HG03108 (cell line): ENCODE measurements around the gene RBMS3.

Experiments used
- ATAC-seq: cut with Tn5 transposase; IDR thresholded peaks from one replicate; pipeline ENCODE4 v1.9.1; 2021; ENCODE audit warnings: moderate library complexity; ENCODE audit not compliant: unreplicated experiment

RBMS3 gene

GRCh38 chr3:29559741-29560465 is 279.0 kb downstream of the RBMS3 start:
- no peak for ATAC-seq

GRCh38 chr3:29561651-29562149 is 280.8 kb downstream of the RBMS3 start:
- no peak for ATAC-seq

DNA sequence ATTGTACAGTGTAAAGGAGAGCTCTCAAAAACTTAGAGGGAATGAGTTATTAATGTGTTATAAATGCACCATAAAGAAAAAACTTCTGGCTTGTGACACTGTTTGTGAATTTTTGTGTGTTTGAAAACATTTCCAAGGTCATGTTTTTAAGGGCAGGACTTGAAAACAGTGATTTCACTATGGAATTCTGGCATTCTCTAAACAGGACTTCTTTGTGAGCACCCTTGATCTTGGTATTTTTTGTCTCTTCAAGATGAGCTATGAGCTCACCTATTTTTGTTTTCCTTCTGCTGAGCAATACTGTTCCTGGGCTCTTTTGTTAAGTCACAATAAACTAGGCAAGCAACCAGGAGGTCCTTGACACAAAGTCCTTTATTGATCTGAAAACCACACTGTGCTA is 284.4 kb downstream of the RBMS3 start:
- ATAC-seq: no peak

GRCh38 chr3:29567501-29567900 is 286.6 kb downstream of the RBMS3 start:
- ATAC-seq: no peak

DNA sequence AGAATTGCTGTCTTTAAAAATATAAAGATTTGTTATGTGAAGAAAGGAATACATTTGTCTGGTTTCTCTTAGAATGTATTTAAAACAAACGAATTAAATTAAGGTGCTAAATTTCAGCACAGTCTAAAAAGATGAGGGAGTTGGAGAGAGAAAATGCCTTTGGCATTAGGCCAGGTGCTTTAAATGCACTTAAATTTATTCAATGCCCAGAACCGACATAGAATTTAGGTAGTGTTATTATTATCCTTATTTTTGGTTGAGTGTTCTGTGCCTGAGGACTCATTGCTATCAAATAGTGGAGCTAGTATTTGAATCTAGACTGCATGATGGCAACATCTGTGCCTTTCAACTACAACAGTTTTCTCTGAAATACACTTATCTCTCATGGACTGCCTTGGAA is 287.5 kb downstream of the RBMS3 start:
- ATAC-seq: no peak

DNA sequence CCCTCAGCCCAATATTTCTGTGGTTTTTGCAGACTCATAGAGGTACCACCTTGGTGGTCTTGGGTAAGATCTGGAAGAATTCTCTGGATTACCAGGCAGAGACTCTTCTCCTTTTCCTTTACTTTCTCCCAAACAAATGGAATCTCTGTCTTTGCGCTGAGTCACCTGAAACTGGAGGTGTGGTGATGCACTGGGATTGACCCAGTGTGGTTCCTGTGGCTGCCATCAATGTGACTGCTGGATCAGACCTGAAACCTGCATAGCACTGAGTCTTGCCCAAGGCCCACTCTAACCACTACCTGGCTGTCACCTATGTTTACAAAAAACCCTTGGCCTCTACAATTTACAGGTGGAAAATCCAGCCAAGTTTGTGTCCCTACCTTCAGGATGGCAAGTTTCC is 295.3 kb downstream of the RBMS3 start:
- ATAC-seq: no peak

DNA sequence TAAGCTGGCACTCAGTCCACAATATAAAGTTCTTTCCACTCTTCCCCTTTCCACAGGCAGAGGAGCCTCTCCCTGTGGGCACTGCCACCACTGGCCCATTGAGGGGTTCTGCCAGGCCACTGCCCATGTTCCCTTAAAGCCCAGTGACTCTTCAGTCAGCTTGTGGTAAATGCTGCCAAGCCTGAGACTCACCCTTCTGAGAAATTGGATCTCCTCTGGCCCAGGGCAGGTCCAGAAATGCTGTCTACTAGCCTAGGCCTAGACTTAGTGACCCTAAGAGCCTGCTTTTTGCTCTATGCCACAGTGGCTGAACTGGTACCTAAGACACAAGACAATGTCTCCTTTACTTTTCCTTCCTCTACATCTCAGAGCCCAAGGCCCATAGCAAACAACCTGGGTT is 295.8 kb downstream of the RBMS3 start:
- no peak for ATAC-seq

DNA sequence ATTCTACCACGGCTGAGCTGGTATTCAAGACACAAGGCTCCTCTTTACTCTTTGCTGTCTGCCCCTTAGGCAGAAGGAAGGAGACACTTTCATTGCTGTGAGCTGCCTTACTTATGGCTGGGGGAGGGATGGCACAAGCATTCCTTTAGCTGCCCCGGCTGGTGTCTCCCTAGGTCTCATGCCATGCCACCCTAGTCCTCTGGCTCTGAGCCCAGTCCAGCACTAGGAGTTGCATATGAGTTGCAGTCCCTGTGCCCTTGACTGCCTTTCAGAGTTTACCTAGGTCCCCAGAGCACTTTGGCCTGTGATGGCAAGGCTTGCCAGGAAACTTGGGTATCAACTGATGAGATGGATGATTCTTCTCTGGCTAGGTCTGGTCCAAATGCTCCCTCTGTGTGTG is 296.4 kb downstream of the RBMS3 start:
- no peak for ATAC-seq

DNA sequence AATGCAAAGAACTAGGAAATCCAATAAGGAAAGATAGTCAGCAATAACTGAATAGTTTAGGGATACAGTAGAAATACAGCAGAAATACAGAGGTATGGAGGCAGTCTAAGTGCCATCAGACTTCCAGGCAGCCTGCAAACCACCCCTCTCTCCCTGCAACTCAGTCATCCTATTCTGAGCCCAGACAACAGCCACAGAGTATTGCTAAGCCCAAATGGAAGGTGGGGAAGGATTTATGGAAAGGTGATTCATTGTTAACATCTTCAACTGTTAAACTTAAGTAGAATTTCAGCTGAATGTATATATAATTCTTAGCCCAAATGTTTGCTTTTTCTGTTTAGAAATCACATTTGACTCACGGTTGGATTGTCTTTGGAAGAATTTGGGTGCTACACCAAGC is 300.4 kb downstream of the RBMS3 start:
- no peak for ATAC-seq

DNA sequence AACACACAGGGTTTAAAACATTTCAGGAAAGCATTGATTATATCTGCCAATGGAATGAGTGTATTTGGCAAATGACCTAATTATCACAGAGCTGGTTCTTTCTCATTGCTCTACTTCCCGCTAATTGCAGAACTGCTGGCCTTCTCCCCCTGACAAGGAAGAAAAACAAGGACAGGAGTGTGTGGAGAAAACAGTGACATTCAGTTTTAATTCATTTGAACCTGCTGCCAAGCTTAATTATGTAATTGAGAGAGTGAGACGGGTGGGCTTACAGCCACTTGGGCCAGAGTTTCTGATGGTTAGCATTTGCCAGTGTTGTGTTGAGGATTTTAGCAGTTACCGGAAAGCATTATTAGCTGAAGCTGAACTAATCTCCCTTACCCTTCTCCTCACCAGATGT is 301.4 kb downstream of the RBMS3 start:
- no peak for ATAC-seq

DNA sequence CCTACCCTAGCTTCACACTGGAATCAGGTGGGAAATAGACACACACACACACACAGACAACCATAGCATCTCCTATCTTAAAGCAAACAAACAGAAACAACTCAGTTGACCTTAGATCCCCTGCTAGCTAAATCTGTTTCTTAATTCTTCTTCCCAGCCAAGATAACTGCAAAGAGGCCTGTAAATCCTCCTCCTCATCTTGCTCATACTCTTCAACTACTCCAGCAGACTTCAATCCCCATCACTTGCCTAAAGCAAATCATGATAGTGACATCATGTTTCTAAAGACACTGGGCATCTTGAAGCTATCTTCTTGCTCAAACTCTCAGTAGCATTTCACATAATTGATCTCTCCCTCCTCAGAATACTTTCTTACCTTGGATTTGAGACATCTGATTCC is 303.0 kb downstream of the RBMS3 start:
- no peak for ATAC-seq

DNA sequence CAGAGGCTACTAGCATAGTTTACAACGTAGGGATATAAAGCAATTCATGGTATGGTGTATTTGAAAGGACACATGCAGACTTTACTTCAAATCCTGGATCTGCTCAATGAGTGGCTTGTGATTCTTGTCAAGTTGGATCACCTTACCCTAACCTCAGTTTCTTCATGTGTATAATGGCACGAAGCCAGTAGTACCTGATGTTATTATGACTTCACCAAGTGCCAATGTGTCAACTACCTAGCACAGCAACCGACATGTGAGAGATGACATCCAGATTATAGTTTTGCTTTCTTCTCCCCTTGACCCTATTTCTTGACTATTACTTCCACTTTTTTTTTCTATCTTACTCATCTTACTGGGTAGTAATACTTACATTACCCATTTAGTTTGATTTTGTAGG is 304.5 kb downstream of the RBMS3 start:
- no peak for ATAC-seq

GRCh38 chr3:29587340-29587739 is 306.5 kb downstream of the RBMS3 start:
- no peak for ATAC-seq

- ATAC-seq: no peak
Measured at GRCh38 chr3:29590012-29590411, 309.1 kb downstream of the RBMS3 start.

DNA sequence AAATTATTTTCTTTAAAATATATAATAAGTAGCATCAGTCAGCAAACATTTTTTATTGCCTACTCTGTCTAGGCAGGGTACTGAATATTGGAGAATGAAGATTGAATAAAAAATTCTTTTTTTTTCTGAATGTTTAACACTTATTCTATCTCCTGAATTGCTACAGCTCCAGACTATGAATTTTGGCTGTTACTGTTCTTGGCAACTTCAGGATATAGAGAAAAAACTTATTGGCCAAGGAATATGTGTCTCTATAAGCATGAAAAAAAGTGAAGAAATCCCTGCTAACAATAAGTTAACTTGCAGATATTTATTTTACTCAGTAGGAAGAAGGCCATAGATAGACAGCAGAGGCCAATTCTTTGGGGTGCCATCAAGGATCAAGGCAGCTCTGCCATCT is 309.6 kb downstream of the RBMS3 start:
- ATAC-seq: no peak

DNA sequence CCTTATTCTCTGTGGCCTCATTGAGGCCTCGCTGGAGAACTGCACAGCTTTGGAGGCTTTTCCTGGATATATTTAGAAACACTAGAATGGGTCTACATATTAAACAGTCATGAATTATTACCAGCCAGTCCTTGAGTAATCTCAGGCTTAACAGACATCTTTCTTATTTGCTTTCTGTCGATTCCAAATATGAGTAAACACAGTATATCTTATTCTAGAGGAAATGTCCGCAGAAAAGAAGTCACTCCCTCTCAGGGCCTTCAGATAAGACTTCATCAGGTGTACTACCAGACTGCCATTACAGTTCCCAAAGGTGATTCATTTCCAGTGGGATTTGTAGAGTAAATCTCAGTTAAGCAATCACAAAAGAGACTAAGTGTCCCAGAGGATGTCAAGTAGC is 310.7 kb downstream of the RBMS3 start:
- ATAC-seq: no peak

- ATAC-seq: no peak
Measured at GRCh38 chr3:29593802-29594201, 312.9 kb downstream of the RBMS3 start.

- no peak for ATAC-seq
Measured at GRCh38 chr3:29594261-29594660, 313.4 kb downstream of the RBMS3 start.

DNA sequence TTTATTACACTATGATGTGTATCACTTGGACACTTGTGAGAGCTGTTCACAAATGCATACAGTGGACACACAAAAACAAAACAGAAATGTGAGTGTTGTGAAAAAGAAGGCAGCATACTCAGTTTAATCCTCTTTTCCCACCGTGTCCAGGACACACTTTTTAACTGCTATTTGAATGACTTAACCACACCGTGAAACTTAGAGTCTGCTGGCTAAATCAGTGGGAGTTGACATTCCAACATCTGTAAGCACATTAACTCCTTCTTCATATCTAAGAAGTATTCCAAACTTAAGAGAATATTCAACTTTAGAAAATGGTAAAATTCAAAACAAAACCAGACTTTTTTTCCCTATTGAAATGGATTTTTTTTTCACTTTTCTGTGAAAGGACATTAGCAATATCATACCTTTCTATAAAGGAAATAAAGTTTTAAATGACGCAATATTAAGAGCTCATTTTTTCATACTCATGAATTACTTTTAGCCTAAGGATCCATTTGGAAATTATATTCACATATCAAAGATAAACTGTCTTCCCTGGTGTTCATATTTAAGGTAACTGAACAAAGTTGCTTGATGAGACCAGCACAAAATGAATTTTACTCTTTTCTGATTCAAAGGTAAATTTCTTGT is 316.6 kb downstream of the RBMS3 start:
- no peak for ATAC-seq

GRCh38 chr3:29601861-29602585 is 321.2 kb downstream of the RBMS3 start:
- no peak for ATAC-seq

GRCh38 chr3:29605845-29606244 is 325.0 kb downstream of the RBMS3 start:
- no peak for ATAC-seq

- ATAC-seq: no peak
Measured at GRCh38 chr3:29606416-29606815, 325.5 kb downstream of the RBMS3 start.
